Lung (tissue), 12 donors: ENCODE measurements around the gene DTNB. TPM values are rescaled to one million over a fixed set of nuclear protein-coding genes. Genes with fewer than 3 reads are reported as not detected.

Experiments used
- ATAC-seq: fragments of 200-7000 bp; cut with Tn5 transposase; one replicate; pipeline ENCODE4 v1.9.1; 2020; ENCODE audit warnings: moderate number of reproducible peaks; ENCODE audit not compliant: insufficient read depth, low FRiP score
- DNase-seq, 3 donors: peaks; one replicate each; pipeline ENCODE4 v3.0.0-alpha.2; 2013 to 2017
- H3K27ac ChIP-seq, 2 donors: one replicate each; pipeline ENCODE4 v1.5.1; 2013; ENCODE audit warnings: mild to moderate bottlenecking in 2 of 2, moderate library complexity in 2 of 2, control low read depth in 1 of 2, inconsistent platforms in 1 of 2, low read depth in 1 of 2, low read length in 1 of 2
- H3K27me3 ChIP-seq, 3 donors: one replicate each; pipeline ENCODE4 v1.5.1; 2013; ENCODE audit warnings: low read length in 2 of 3; ENCODE audit not compliant: control insufficient read depth in 3 of 3, insufficient read depth in 3 of 3
- H3K36me3 ChIP-seq, 4 donors: one replicate each; pipeline ENCODE4 v1.5.1; 2013; ENCODE audit warnings: low read length in 4 of 4, mild to moderate bottlenecking in 1 of 4, moderate library complexity in 1 of 4; ENCODE audit not compliant: control insufficient read depth in 4 of 4, insufficient read depth in 4 of 4
- H3K4me1 ChIP-seq, 5 donors: one replicate each; pipeline ENCODE4 v1.5.1; 2013; ENCODE audit warnings: low read length in 5 of 5, mild to moderate bottlenecking in 2 of 5, moderate library complexity in 1 of 5; ENCODE audit not compliant: control insufficient read depth in 5 of 5, insufficient read depth in 5 of 5
- H3K4me3 ChIP-seq: one replicate; pipeline ENCODE4 v1.5.1; 2013; ENCODE audit warnings: mild to moderate bottlenecking, control low read depth, moderate library complexity
- H3K9ac ChIP-seq, 2 donors: one replicate each; pipeline ENCODE4 v1.5.1; 2013; ENCODE audit warnings: low read length in 2 of 2, control low read depth in 1 of 2; ENCODE audit not compliant: insufficient read depth in 1 of 2
- H3K9me3 ChIP-seq, 4 donors: one replicate each; pipeline ENCODE4 v1.5.1; 2013; ENCODE audit warnings: low read length in 3 of 4, mild to moderate bottlenecking in 1 of 4, moderate library complexity in 1 of 4; ENCODE audit not compliant: control insufficient read depth in 4 of 4, insufficient read depth in 3 of 4
- WGBS, 2 donors: extraction: QIAGEN DNeasy Blood & Tissue Kit; methylation state at CpG; one replicate each; pipeline ENCODE4 v1.1.7; 2013; 5-methylcytosine and 5-hydroxymethylcytosine counted together
- polyA plus RNA-seq, 2 donors: library from polyadenylated mRNA; stranded (reverse); fragments of 200-250 nt; gene quantifications; one replicate each; pipeline ENCODE4 v1.2.1, GENCODE V29; 2013
- total RNA-seq, 2 donors: library from RNA; depleted of rRNA in 1 of 2; stranded (reverse); fragments of >200 nt in 1 of 2; gene quantifications; one replicate each; pipeline ENCODE4 v1.2.1, GENCODE V29; 2014 to 2021
- TF ChIP-seq, protein P1 (sequence below): IDR thresholded peaks from 2 replicates; pipeline ENCODE4 v1.5.1; 2012; ENCODE audit warnings: mild to moderate bottlenecking; ENCODE audit errors: control extremely low read depth, extremely low read depth
- donor health status: control.
- donor health status: control.
- donor health status: Bipolar disorder and iron deficiency.
- donor health status: healthy.
- donor health status: DM: yes; HTN: yes; CAD: no.

DTNB gene
- total and polyA plus RNA-seq, 4 donors: 10.1 to 35.2 (median 20.4) TPM

DNA sequence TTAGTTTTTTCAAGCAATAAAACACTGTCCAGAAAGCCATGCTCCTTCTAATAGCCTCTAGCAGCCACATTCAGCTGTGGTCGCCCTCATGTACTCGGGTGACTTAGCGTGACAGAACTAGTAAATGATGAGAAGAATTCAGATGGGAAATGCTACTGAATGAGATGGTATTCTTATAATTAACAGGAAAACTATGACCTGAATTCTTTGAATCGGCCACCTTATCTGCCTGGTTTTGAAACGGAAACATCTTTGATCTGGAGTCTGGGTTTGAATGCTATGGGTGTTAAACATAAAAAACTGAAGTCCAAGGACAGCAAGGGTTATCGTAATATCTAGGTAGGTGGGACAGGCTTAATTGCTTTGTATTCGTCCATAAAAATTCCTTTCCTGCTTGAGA is 192.8 kb downstream of the DTNB start:
- TF ChIP-seq, protein P1, sequence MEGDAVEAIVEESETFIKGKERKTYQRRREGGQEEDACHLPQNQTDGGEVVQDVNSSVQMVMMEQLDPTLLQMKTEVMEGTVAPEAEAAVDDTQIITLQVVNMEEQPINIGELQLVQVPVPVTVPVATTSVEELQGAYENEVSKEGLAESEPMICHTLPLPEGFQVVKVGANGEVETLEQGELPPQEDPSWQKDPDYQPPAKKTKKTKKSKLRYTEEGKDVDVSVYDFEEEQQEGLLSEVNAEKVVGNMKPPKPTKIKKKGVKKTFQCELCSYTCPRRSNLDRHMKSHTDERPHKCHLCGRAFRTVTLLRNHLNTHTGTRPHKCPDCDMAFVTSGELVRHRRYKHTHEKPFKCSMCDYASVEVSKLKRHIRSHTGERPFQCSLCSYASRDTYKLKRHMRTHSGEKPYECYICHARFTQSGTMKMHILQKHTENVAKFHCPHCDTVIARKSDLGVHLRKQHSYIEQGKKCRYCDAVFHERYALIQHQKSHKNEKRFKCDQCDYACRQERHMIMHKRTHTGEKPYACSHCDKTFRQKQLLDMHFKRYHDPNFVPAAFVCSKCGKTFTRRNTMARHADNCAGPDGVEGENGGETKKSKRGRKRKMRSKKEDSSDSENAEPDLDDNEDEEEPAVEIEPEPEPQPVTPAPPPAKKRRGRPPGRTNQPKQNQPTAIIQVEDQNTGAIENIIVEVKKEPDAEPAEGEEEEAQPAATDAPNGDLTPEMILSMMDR: no peak
- DNase-seq: no peak
- Histone ChIP-seq H3K36me3 (peaks cover 0 to 5% (median 2%) of the 10 kb centered on the region in 4 donors), H3K9ac (no peak overlapping the region), H3K9me3 (peaks cover 0 to 4% (median under 1%) of the 10 kb centered on the region in 4 donors), H3K4me1 (peaks cover 0 to 9% (median 2%) of the 10 kb centered on the region in 5 donors), H3K27ac (no peak overlapping the region), H3K4me3 (no peak overlapping the region), H3K27me3 (no peaks in the 10 kb centered on the region)
- 93 to 95% methylated on average over 7 of the region's 7 CpGs for WGBS, 2 donors
- ATAC-seq: no peak

DNA sequence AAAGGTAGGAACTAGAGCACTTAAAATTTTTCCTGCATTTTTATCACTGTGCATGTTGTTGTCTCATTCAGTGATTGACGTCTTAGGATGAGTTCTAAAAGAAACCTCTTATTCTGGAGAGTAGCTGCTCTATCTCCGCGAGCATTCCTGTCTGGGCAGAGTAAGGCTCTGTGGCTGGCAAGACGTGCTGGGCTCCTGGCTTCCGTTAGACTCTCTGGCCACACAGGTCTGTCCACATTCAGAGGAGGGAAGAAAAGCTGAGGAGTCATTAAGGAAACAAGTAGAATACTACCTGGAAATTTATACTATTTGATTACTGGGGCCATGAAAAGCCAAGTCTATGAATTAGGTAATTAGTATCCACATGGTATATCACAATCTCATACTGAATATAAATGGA is 193.6 kb downstream of the DTNB start:
- peak in 1 of 3 donors; percentile 28 for DNase-seq
- no peak overlapping the region for H3K9ac ChIP-seq
- peaks cover 0 to 11% (median 4%) of the 10 kb centered on the region in 4 donors for H3K9me3 ChIP-seq
- H3K27ac ChIP-seq: no peak overlapping the region
- peaks cover 0 to 7% (median 2%) of the 10 kb centered on the region in 4 donors for H3K36me3 ChIP-seq
- ATAC-seq: no peak
- peaks cover 0 to 9% (median 2%) of the 10 kb centered on the region in 5 donors for H3K4me1 ChIP-seq
- no peaks in the 10 kb centered on the region for H3K27me3 ChIP-seq
- H3K4me3 ChIP-seq: no peak overlapping the region
- 91 to 95% methylated on average over 5 of the region's 5 CpGs for WGBS, 2 donors
- TF ChIP-seq, protein P1: no peak

DNA sequence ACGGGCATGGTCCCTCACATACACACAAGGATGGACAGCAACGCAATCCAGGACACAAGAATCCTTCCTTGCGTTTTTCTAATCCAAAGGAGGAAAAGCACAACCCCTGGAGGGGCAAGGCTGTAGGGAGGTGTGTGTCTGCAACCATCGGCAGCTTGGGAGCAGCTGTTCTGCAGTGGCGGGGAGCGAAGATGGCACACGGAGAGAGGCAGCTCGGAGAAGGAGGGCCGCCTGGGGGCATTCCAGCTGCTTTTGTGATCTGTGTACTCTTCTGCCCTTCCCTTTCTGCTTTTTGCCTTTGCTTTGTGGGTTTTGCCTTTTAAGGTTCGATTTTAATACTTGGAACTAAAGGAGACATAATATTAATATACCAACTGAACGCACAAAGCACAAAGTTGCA is 194.6 kb downstream of the DTNB start:
- no peak for DNase-seq
- no peak overlapping the region for H3K9ac ChIP-seq
- H3K36me3 ChIP-seq: peaks cover 0 to 7% (median 2%) of the 10 kb centered on the region in 4 donors
- H3K27ac ChIP-seq: no peak overlapping the region
- TF ChIP-seq, protein P1: no peak
- peaks cover 0 to 11% (median 4%) of the 10 kb centered on the region in 4 donors for H3K9me3 ChIP-seq
- ATAC-seq: no peak
- H3K4me1 ChIP-seq: peaks cover 0 to 12% (median 4%) of the 10 kb centered on the region in 5 donors
- WGBS, 2 donors: 94% methylated on average over 11 of the region's 11 CpGs
- no peaks in the 10 kb centered on the region for H3K27me3 ChIP-seq
- no peak overlapping the region for H3K4me3 ChIP-seq
